Endothelial cell of umbilical vein (primary cell): Measurements from ENCODE around the gene HOXA13. TPM values are rescaled to one million over a fixed set of nuclear protein-coding genes. Genes with fewer than 3 reads are reported as not detected.

ENCODE experiments used
- BruUV-seq: library from RNA; stranded (reverse); fragments of 400-500 nt; replicated peaks from 2 replicates; lab custom pipeline; 2021; lab: Mats Ljungman, UMichigan
- CTCF ChIA-PET: fragments of 300-600, 350-600 bp; sonication (Branson Sonifier 250); formaldehyde crosslinking; loops from one replicate; lab custom pipeline; 2021; ENCODE audit warnings: antibody characterized with exemption, inconsistent platforms; lab: Charles Lee
- POLR2A ChIA-PET: fragments of 300-600, 350-600 bp; sonication (Branson Sonifier 250); formaldehyde crosslinking; loops from one replicate; lab custom pipeline; 2021; ENCODE audit warnings: antibody characterized with exemption, inconsistent platforms; lab: Charles Lee
- DNase-seq: peaks from one replicate; pipeline ENCODE4 v3.0.0-alpha.2; 2011; ENCODE audit warnings: low read depth, low spot score
- FAIRE-seq: peaks from 2 replicates; lab custom pipeline; 2011; peaks lifted over from hg19 to GRCh38; lab: Jason Lieb, UNC
- H2AFZ ChIP-seq: 2 replicates; pipeline ENCODE4 v1.6.0; 2012; ENCODE audit warnings: low read depth, low read length, control low read depth, inconsistent platforms
- H3K27ac ChIP-seq: 2 replicates; pipeline ENCODE4 v1.5.1; 2011; ENCODE audit warnings: low read depth, mild to moderate bottlenecking, control low read depth, low read length, moderate library complexity; ENCODE audit not compliant: insufficient read depth
- H3K27me3 ChIP-seq, 2 experiments: 2 replicates each; pipeline versions ENCODE4 v1.6.0 to v1.6.1; 2011; ENCODE audit warnings: low read length in 2 of 2, mixed read lengths in 1 of 2; ENCODE audit not compliant: control insufficient read depth in 2 of 2, insufficient read depth in 2 of 2
- H3K36me3 ChIP-seq, 2 experiments: 2 replicates in 1 of 2; 3 replicates in 1 of 2; pipeline ENCODE4 v1.5.1; 2011; ENCODE audit warnings: low read length in 2 of 2, mild to moderate bottlenecking in 1 of 2, moderate library complexity in 1 of 2; ENCODE audit not compliant: control insufficient read depth in 2 of 2, insufficient read depth in 2 of 2; ENCODE audit errors: extremely low read depth in 1 of 2
- H3K4me1 ChIP-seq: 3 replicates; pipeline ENCODE4 v1.5.1; 2011; ENCODE audit warnings: mild to moderate bottlenecking, low read length; ENCODE audit not compliant: control insufficient read depth, insufficient read depth; ENCODE audit errors: extremely low read depth
- H3K4me2 ChIP-seq: 2 replicates; pipeline ENCODE4 v1.6.1; 2011; ENCODE audit warnings: low read length, control low read depth, mixed read lengths; ENCODE audit not compliant: insufficient read depth
- H3K4me3 ChIP-seq, 3 experiments: fragments of 200-600 bp in 1 of 3; sonication (generic), shearing (Covaris generic) in 1 of 3; replicated peaks in 1 of 3; 2 replicates each; pipeline ENCODE4 v1.5.1; 2011 to 2016; ENCODE audit warnings: control low read depth in 3 of 3, low read length in 3 of 3, mild to moderate bottlenecking in 2 of 3, inconsistent platforms in 1 of 3, low read depth in 1 of 3, moderate library complexity in 1 of 3; ENCODE audit not compliant: insufficient read depth in 1 of 3
- H3K79me2 ChIP-seq: 2 replicates; pipeline ENCODE4 v1.6.0; 2012; ENCODE audit warnings: low read length, inconsistent platforms; ENCODE audit not compliant: control insufficient read depth, insufficient read depth
- H3K9ac ChIP-seq: replicated peaks from 2 replicates; pipeline ENCODE3; 2011; ENCODE audit warnings: low read length, control low read depth; ENCODE audit not compliant: insufficient read depth; ENCODE audit errors: extremely low read depth
- H3K9me1 ChIP-seq: replicated peaks from 3 replicates; pipeline ENCODE4 v1.6.0; 2011; ENCODE audit warnings: mild to moderate bottlenecking, low read length; ENCODE audit not compliant: control insufficient read depth, insufficient read depth; ENCODE audit errors: extremely low read depth
- H3K9me3 ChIP-seq: replicated peaks from 2 replicates; pipeline ENCODE4 v1.5.1; 2012; ENCODE audit warnings: low read length, inconsistent platforms; ENCODE audit not compliant: control insufficient read depth, insufficient read depth
- H4K20me1 ChIP-seq: replicated peaks from 2 replicates; pipeline ENCODE3; 2011; ENCODE audit warnings: mild to moderate bottlenecking, low read length; ENCODE audit not compliant: control insufficient read depth, insufficient read depth; ENCODE audit errors: extremely low read depth
- EZH2 ChIP-seq: IDR thresholded peaks from 2 replicates; pipeline ENCODE4 v1.6.1; 2012; ENCODE audit warnings: borderline replicate concordance, low read depth, mild to moderate bottlenecking, moderate library complexity, low read length, inconsistent platforms; ENCODE audit not compliant: severe bottlenecking
- FOS ChIP-seq: IDR thresholded peaks from 2 replicates; pipeline ENCODE4 v1.6.1; 2011; ENCODE audit warnings: mild to moderate bottlenecking, low read length, moderate library complexity, borderline replicate concordance; ENCODE audit not compliant: insufficient read depth
- GATA2 ChIP-seq: IDR thresholded peaks from 2 replicates; pipeline ENCODE4 v1.7.0; 2011; ENCODE audit warnings: low read depth, mild to moderate bottlenecking, moderate library complexity, mixed read lengths, low read length; ENCODE audit not compliant: insufficient read length, insufficient read depth
- JUN ChIP-seq: IDR thresholded peaks from 2 replicates; pipeline ENCODE4 v1.6.1; 2011; ENCODE audit warnings: borderline replicate concordance, low read depth; ENCODE audit not compliant: insufficient read length, insufficient read depth
- MAX ChIP-seq: IDR thresholded peaks from 2 replicates; pipeline ENCODE4 v1.6.1; 2011; ENCODE audit not compliant: insufficient read depth, insufficient read length
- MYC ChIP-seq: IDR thresholded peaks from one replicate; pipeline ENCODE4 v1.6.1; 2011; ENCODE audit warnings: mild to moderate bottlenecking, low read depth, low read length
- POLR2A ChIP-seq: IDR thresholded peaks from 2 replicates; pipeline ENCODE4 v1.6.1; 2012; ENCODE audit warnings: low read depth, mild to moderate bottlenecking, control low read depth, low read length
- POLR2AphosphoS5 ChIP-seq: IDR thresholded peaks from 2 replicates; pipeline ENCODE4 v1.6.1; 2012; ENCODE audit warnings: low read depth, mild to moderate bottlenecking, control low read depth, low read length, moderate library complexity; ENCODE audit not compliant: insufficient read depth
- dilution Hi-C: fragments of 300-500 bp; cut with MboI; formaldehyde crosslinking; loops from one replicate; pipeline ENCODE4 v1.15.0; 2019; ENCODE audit warnings: low sequenced_read_pairs; ENCODE audit not compliant: extremely low pct_ligation_motif_present
- intact Hi-C: fragments of 100-400 bp; cut with micrococcal nuclease; formaldehyde crosslinking; loops from one replicate; pipeline ENCODE4 v1.10.0; 2022
- polyA plus RNA-seq, 4 experiments: library from polyadenylated mRNA; depleted of rRNA in 3 of 4; stranded (reverse) in 3 of 4; unstranded in 1 of 4; fragments of >200 nt; gene quantifications; 2 replicates each; pipeline versions ENCODE4 v1.2.1 to v1.2.3, GENCODE V29; 2011 to 2012; ENCODE audit warnings: missing spikeins in 1 of 4
- total RNA-seq: library from RNA; stranded (reverse); gene quantifications from 2 replicates; pipeline ENCODE4 v1.2.3, GENCODE V29; 2021
- TF ChIP-seq, protein P1 (sequence below), 2 donors: IDR thresholded peaks; 1 replicate in 1 of 2; 2 replicates in 1 of 2; pipeline ENCODE4 v1.5.1; 2011; ENCODE audit warnings: low read length in 2 of 2, mild to moderate bottlenecking in 2 of 2, moderate library complexity in 2 of 2, control low read depth in 1 of 2, inconsistent platforms in 1 of 2, low read depth in 1 of 2; ENCODE audit not compliant: insufficient read depth in 1 of 2; ENCODE audit errors: extremely low read depth in 1 of 2

HOXA13 gene
- total and polyA plus RNA-seq, 2 donors (not counting 3 experiments of a cell fraction or from before 2014, with no cell fraction given): 0.22 TPM; not detected in 1

DNA sequence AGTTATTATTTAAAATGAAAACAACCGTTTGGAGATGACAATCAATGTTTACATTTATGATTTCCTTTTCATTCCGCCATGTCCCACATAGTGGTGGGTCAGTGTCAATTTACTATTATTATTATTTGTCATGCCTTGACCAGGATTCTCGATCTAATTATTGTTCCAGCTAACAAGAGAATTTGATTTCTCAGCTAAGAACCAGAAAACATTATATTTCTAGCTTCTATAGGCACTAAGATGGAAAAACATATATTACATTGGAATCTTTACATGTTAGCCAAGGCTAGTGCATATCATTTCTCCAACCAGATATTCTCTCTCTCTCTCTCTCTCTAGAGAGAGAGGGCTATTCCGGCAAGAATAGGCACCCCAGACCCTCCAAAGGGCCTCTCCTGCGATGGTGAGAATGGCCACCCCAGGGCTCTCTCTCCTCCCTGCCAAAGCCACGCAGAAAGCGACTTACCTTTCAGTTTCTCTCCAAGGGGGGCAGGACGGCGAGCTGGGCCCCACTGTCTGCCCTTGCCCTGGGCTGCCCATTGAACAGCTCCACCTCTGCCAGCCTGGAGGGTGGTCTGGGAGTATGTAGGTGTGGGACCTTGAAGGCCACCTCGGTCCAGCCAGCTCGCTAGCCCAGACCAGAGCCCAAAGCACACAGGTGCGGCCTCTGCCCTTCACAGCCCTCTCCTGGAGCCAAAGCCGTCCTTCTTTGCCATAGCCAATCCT, 49.9 kb downstream of the HOXA13 start:
- no peaks in the 10 kb centered on the region for H3K27me3 ChIP-seq
- H3K4me2 ChIP-seq: peak overlapping the region; percentile 78
- no peak for TF ChIP-seq FOS
- TF ChIP-seq MYC: no peak
- TF ChIP-seq POLR2AphosphoS5: no peak
- TF ChIP-seq, protein P1, sequence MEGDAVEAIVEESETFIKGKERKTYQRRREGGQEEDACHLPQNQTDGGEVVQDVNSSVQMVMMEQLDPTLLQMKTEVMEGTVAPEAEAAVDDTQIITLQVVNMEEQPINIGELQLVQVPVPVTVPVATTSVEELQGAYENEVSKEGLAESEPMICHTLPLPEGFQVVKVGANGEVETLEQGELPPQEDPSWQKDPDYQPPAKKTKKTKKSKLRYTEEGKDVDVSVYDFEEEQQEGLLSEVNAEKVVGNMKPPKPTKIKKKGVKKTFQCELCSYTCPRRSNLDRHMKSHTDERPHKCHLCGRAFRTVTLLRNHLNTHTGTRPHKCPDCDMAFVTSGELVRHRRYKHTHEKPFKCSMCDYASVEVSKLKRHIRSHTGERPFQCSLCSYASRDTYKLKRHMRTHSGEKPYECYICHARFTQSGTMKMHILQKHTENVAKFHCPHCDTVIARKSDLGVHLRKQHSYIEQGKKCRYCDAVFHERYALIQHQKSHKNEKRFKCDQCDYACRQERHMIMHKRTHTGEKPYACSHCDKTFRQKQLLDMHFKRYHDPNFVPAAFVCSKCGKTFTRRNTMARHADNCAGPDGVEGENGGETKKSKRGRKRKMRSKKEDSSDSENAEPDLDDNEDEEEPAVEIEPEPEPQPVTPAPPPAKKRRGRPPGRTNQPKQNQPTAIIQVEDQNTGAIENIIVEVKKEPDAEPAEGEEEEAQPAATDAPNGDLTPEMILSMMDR (IDR thresholded peaks at IDR 0.05; ENCODE audit: extremely low read depth in 1 of 2, insufficient read depth in 1 of 2, low read depth in 1 of 2, low read length in 2 of 2): no peak
- no peak for TF ChIP-seq EZH2
- TF ChIP-seq GATA2: no peak
- no peak for TF ChIP-seq MAX
- no peak for TF ChIP-seq JUN
- TF ChIP-seq POLR2A: no peak
- BruUV-seq: no TSS peak
- H3K9ac ChIP-seq: peak overlapping the region; percentile 78
- peak overlapping the region; percentile 54 to 85 (median 55) for H3K4me3 ChIP-seq
- no peaks in the 10 kb centered on the region for H3K9me1 ChIP-seq
- H3K79me2 ChIP-seq: peaks cover 98% of the 10 kb centered on the region
- no peak for FAIRE-seq
- no peaks in the 10 kb centered on the region for H4K20me1 ChIP-seq
- H2AFZ ChIP-seq: no peak overlapping the region
- H3K27ac ChIP-seq: peak overlapping the region; percentile 67
- DNase-seq: no peak
- H3K36me3 ChIP-seq: peaks cover 0 to 8% of the 10 kb centered on the region in 2 experiments
- dilution Hi-C loops (loop anchor here (25.0 kb wide), 1 partner anchor 963 kb away; no protein-coding TSS in a partner anchor), intact Hi-C loops (loop anchor here (2.0 kb wide), 1 partner anchor 15 kb away; the partner anchor contains the start of gene HOXA9)
- H3K4me1 ChIP-seq: peaks cover 73% of the 10 kb centered on the region
- POLR2A ChIA-PET: interaction anchor here (1.0 to 2.6 kb wide), 7 partner anchors 9 to 467 kb away, joined by 3 to 8 read pairs (median 3); partner anchors contain the start of gene HOXA9
- H3K9me3 ChIP-seq: no peaks in the 10 kb centered on the region
- CTCF ChIA-PET: interaction anchor here (1.0 to 5.6 kb wide), 19 partner anchors 9 to 780 kb away, joined by 3 to 83 read pairs (median 5); partner anchors contain the start of genes HOXA4 and HOXA9
